Neuronal stem cell (in vitro differentiated cells): ENCODE data around the gene AP1S3.

Experiments used
- DNase-seq: peaks from one replicate; pipeline ENCODE4 v3.0.0-alpha.2; 2013; ENCODE audit warnings: low spot score
- H2AFZ ChIP-seq: one replicate; pipeline ENCODE4 v1.6.1; 2013; ENCODE audit warnings: mild to moderate bottlenecking, low read length, inconsistent platforms
- H2AK5ac ChIP-seq: 2 replicates; pipeline ENCODE4 v1.6.1; 2013; ENCODE audit warnings: low read depth, mild to moderate bottlenecking, inconsistent platforms, low read length, moderate library complexity, mixed read lengths
- H2BK120ac ChIP-seq: 2 replicates; pipeline ENCODE4 v1.6.1; 2013; ENCODE audit warnings: low read depth, mild to moderate bottlenecking, inconsistent platforms, low read length, moderate library complexity, mixed read lengths
- H2BK12ac ChIP-seq: one replicate; pipeline ENCODE4 v1.6.1; 2013; ENCODE audit warnings: low read length, inconsistent platforms
- H2BK15ac ChIP-seq: 2 replicates; pipeline ENCODE4 v1.6.1; 2013; ENCODE audit warnings: mild to moderate bottlenecking, low read length, inconsistent platforms, mixed read lengths
- H2BK5ac ChIP-seq: one replicate; pipeline ENCODE4 v1.6.1; 2013; ENCODE audit warnings: inconsistent platforms, mild to moderate bottlenecking, low read length, moderate library complexity
- H3K14ac ChIP-seq: one replicate; pipeline ENCODE4 v1.6.1; 2013; ENCODE audit warnings: low read length, inconsistent platforms
- H3K18ac ChIP-seq: 2 replicates; pipeline ENCODE4 v1.6.1; 2013; ENCODE audit warnings: low read length, inconsistent platforms
- H3K23ac ChIP-seq: 2 replicates; pipeline ENCODE4 v1.6.1; 2013; ENCODE audit warnings: low read depth, mild to moderate bottlenecking, mixed read lengths, low read length, inconsistent platforms; ENCODE audit not compliant: poor library complexity
- H3K27ac ChIP-seq: replicated peaks from 3 replicates; pipeline ENCODE4 v1.5.1; 2013; ENCODE audit warnings: low read length, inconsistent platforms
- H3K27me3 ChIP-seq, 3 experiments: 2 replicates each; pipeline ENCODE4 v1.6.1; 2013; ENCODE audit warnings: low read length in 3 of 3, mild to moderate bottlenecking in 2 of 3, inconsistent platforms in 1 of 3, low read depth in 1 of 3, mixed read lengths in 1 of 3, moderate library complexity in 1 of 3; ENCODE audit not compliant: control insufficient read depth in 3 of 3, insufficient read depth in 3 of 3
- H3K36me3 ChIP-seq, 2 donors: replicated peaks in 1 of 2; 2 replicates each; pipeline ENCODE4 v1.6.1; 2013; ENCODE audit warnings: low read length in 2 of 2; ENCODE audit not compliant: control insufficient read depth in 2 of 2, insufficient read depth in 2 of 2
- H3K4ac ChIP-seq: 2 replicates; pipeline ENCODE4 v1.6.1; 2013; ENCODE audit warnings: inconsistent platforms, mild to moderate bottlenecking, low read length, moderate library complexity
- H3K4me1 ChIP-seq, 2 donors: 1 replicate in 1 of 2; 2 replicates in 1 of 2; pipeline ENCODE4 v1.6.1; 2013; ENCODE audit warnings: low read length in 2 of 2, low read depth in 1 of 2; ENCODE audit not compliant: control insufficient read depth in 2 of 2, insufficient read depth in 1 of 2
- H3K4me2 ChIP-seq: one replicate; pipeline ENCODE4 v1.6.1; 2013; ENCODE audit warnings: mild to moderate bottlenecking, low read length, inconsistent platforms; ENCODE audit not compliant: insufficient read depth, poor library complexity, severe bottlenecking
- H3K4me3 ChIP-seq, 2 donors: 2 replicates each; pipeline ENCODE4 v1.5.1; 2013; ENCODE audit warnings: low read length in 2 of 2, mild to moderate bottlenecking in 2 of 2, inconsistent platforms in 1 of 2, moderate library complexity in 1 of 2
- H3K79me1 ChIP-seq: one replicate; pipeline ENCODE4 v1.6.1; 2013; ENCODE audit warnings: low read depth, mild to moderate bottlenecking, inconsistent platforms, low read length, moderate library complexity
- H3K9ac ChIP-seq: one replicate; pipeline ENCODE4 v1.6.1; 2013; ENCODE audit warnings: mild to moderate bottlenecking, low read depth, low read length, inconsistent platforms; ENCODE audit not compliant: poor library complexity
- H3K9me3 ChIP-seq, 2 donors: replicated peaks in 1 of 2; 2 replicates each; pipeline versions ENCODE3 to v1.6.1; 2013; ENCODE audit warnings: low read length in 2 of 2, mild to moderate bottlenecking in 2 of 2, inconsistent platforms in 1 of 2, low read depth in 1 of 2, mixed read lengths in 1 of 2, moderate library complexity in 1 of 2; ENCODE audit not compliant: control insufficient read depth in 2 of 2, insufficient read depth in 1 of 2
- H4K8ac ChIP-seq: one replicate; pipeline ENCODE4 v1.6.1; 2013; ENCODE audit warnings: low read depth, mild to moderate bottlenecking, inconsistent platforms, low read length, moderate library complexity
- H4K91ac ChIP-seq: one replicate; pipeline ENCODE4 v1.6.1; 2013; ENCODE audit warnings: low read length, low read depth, mild to moderate bottlenecking, inconsistent platforms; ENCODE audit not compliant: poor library complexity
- WGBS, 2 donors: extraction: QIAGEN DNeasy Blood & Tissue Kit; methylation state at CpG; one replicate each; pipeline ENCODE4 v1.1.7; 2013; ENCODE audit warnings: missing lambda C conversion rate in 2 of 2, mixed read lengths in 1 of 2; ENCODE audit not compliant: insufficient read length in 2 of 2, insufficient replicate concordance in 1 of 2; ENCODE audit errors: extremely low coverage in 2 of 2; 5-methylcytosine and 5-hydroxymethylcytosine counted together

Gene AP1S3

GRCh38 chr2:223744580-223744979 is 92.8 kb downstream of the AP1S3 start:
- Histone ChIP-seq H3K4me3 (no peak overlapping the region), H2BK5ac (no peak overlapping the region), H3K9ac (no peak overlapping the region), H3K4ac (no peak overlapping the region), H3K18ac (no peak overlapping the region), H2BK120ac (no peak overlapping the region), H2BK12ac (no peak overlapping the region), H3K79me1 (no peaks in the 10 kb centered on the region), H3K23ac (no peak overlapping the region), H2AFZ (no peak overlapping the region), H2BK15ac (no peak overlapping the region), H3K9me3 (peaks cover 0 to 2% of the 10 kb centered on the region in 2 donors), H3K36me3 (no peaks in the 10 kb centered on the region), H3K4me1 (peaks cover 1 to 3% of the 10 kb centered on the region in 2 donors), H4K8ac (no peak overlapping the region), H3K27me3 (no peaks in the 10 kb centered on the region), H3K4me2 (no peak overlapping the region), H3K14ac (no peak overlapping the region), H4K91ac (no peak overlapping the region), H3K27ac (no peak overlapping the region), H2AK5ac (no peak overlapping the region)
- DNase-seq = no peak
- WGBS, 2 donors = no CpG with 5 or more reads among the region's 3 CpGs

- H3K4me1 ChIP-seq = peaks cover 0 to 1% of the 10 kb centered on the region in 2 donors
- H3K27ac ChIP-seq = no peak overlapping the region
- H3K4me2 ChIP-seq = no peak overlapping the region
- H4K8ac ChIP-seq = no peak overlapping the region
- no peak overlapping the region for H2AFZ ChIP-seq
- no peak overlapping the region for H2BK120ac ChIP-seq
- no peak overlapping the region for H2AK5ac ChIP-seq
- H3K9me3 ChIP-seq = peaks cover 0 to 2% of the 10 kb centered on the region in 2 donors
- H3K18ac ChIP-seq = no peak overlapping the region
- no peaks in the 10 kb centered on the region for H3K79me1 ChIP-seq
- H3K4ac ChIP-seq = no peak overlapping the region
- no peaks in the 10 kb centered on the region for H3K36me3 ChIP-seq
- no peak overlapping the region for H3K4me3 ChIP-seq
- no peak overlapping the region for H2BK5ac ChIP-seq
- no peak overlapping the region for H4K91ac ChIP-seq
- no peak overlapping the region for H3K14ac ChIP-seq
- H2BK15ac ChIP-seq = no peak overlapping the region
- H3K9ac ChIP-seq = no peak overlapping the region
- peak overlapping the region; percentile 6 for H3K23ac ChIP-seq
- H3K27me3 ChIP-seq = no peaks in the 10 kb centered on the region
- no peak overlapping the region for H2BK12ac ChIP-seq
- no peak for DNase-seq
- WGBS, 2 donors = no CpG with 5 or more reads among the region's 5 CpGs
Observed at GRCh38 chr2:223740679-223741078, 96.7 kb downstream of the AP1S3 start.

DNA sequence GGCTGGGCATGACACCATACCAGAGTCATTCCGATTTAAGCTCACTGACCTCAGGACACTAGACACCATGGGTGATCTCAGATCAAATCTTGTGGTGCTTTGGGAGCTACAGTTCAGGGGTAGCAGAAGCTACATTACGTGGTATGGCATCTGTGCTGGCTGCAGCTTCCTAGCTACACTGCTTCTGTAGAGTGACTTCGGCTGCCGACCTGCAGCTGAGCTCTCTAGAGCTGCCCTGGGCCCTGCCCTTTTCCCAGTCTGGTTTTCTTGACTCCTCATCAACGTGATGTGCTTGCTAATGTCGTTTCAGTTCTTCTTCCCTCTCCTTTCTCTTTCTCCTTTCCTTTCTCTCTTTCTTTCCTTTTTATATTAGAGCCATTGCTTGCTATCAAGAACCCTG is 100.2 kb downstream of the AP1S3 start:
- no peak overlapping the region for H2BK12ac ChIP-seq
- no peak overlapping the region for H3K4ac ChIP-seq
- no peak overlapping the region for H2AFZ ChIP-seq
- H3K23ac ChIP-seq = no peak overlapping the region
- H4K8ac ChIP-seq = no peak overlapping the region
- peak overlapping the region; percentile 60 for H3K14ac ChIP-seq
- no peak overlapping the region for H3K9ac ChIP-seq
- peak overlapping the region in 1 of 2 donors; percentile 25 for H3K4me3 ChIP-seq
- no peak overlapping the region for H3K4me2 ChIP-seq
- H4K91ac ChIP-seq = no peak overlapping the region
- H3K9me3 ChIP-seq = peaks cover 0 to 2% of the 10 kb centered on the region in 2 donors
- no CpG with 5 or more reads among the region's 6 CpGs for WGBS, 2 donors
- DNase-seq = no peak
- no peak overlapping the region for H2BK5ac ChIP-seq
- H2AK5ac ChIP-seq = no peak overlapping the region
- no peaks in the 10 kb centered on the region for H3K79me1 ChIP-seq
- no peak overlapping the region for H3K27ac ChIP-seq
- H3K36me3 ChIP-seq = no peaks in the 10 kb centered on the region
- no peaks in the 10 kb centered on the region for H3K27me3 ChIP-seq
- peak overlapping the region; percentile 15 for H2BK15ac ChIP-seq
- no peaks in the 10 kb centered on the region for H3K4me1 ChIP-seq
- H2BK120ac ChIP-seq = no peak overlapping the region
- H3K18ac ChIP-seq = no peak overlapping the region

DNA sequence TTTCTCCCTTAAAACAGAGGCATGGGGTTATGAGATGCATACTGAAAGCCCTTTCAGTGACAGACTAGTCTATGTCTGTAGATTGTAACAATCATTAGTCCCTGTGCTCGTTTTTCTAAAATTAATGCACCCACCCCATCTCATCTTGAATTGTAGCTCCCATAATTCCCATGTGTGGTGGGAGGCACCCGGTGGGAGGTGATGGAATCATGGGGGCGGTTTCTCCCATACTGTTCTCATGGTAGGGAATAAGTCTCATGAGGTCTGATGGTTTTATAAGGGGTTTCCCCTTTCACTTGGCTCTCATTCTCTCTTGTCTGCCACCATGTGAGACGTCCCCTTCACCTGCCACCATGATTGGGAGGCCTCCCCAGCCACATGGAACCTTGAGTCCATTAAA is 100.9 kb downstream of the AP1S3 start:
- Histone ChIP-seq H2BK5ac (no peak overlapping the region), H4K8ac (no peak overlapping the region), H3K18ac (no peak overlapping the region), H3K9me3 (peaks cover 0 to 2% of the 10 kb centered on the region in 2 donors), H3K27me3 (no peaks in the 10 kb centered on the region), H3K4me2 (no peak overlapping the region), H3K14ac (no peak overlapping the region), H2AFZ (no peak overlapping the region), H2BK12ac (no peak overlapping the region), H3K27ac (no peak overlapping the region), H3K9ac (no peak overlapping the region), H2AK5ac (no peak overlapping the region), H3K4ac (no peak overlapping the region), H3K23ac (no peak overlapping the region), H3K36me3 (no peaks in the 10 kb centered on the region), H4K91ac (no peak overlapping the region), H3K4me3 (no peak overlapping the region), H3K4me1 (no peaks in the 10 kb centered on the region), H2BK15ac (no peak overlapping the region), H2BK120ac (no peak overlapping the region), H3K79me1 (no peaks in the 10 kb centered on the region)
- no peak for DNase-seq
- WGBS, 2 donors = no CpG with 5 or more reads among the region's 4 CpGs
